A549 (cell line): ENCODE measurements around the gene MYLK2. TPM values are rescaled to one million over a fixed set of nuclear protein-coding genes. Genes with fewer than 3 reads are reported as not detected.

Experiments used
- ATAC-seq, 2 experiments: fragments of 200-7000 bp in 1 of 2; fragments of >200 bp in 1 of 2; cut with Nextera tagmentation in 1 of 2; cut with Tn5 transposase in 1 of 2; 3 replicates each; pipeline versions ENCODE4 v1.8.0 to v1.9.1; 2018 to 2020; ENCODE audit warnings: mild to moderate bottlenecking in 1 of 2, moderate library complexity in 1 of 2
- CTCF ChIA-PET: fragments of 300-600 bp; sonication (Branson Sonifier 250); formaldehyde crosslinking; extraction: SDS; loops from one replicate; lab custom pipeline; 2021; ENCODE audit warnings: antibody characterized with exemption, inconsistent platforms; lab: Yijun Ruan, JAX
- POLR2A ChIA-PET: fragments of 350-600 bp; formaldehyde crosslinking; extraction: SDS; loops from one replicate; lab custom pipeline; 2021; ENCODE audit warnings: antibody characterized with exemption, inconsistent platforms; lab: Yijun Ruan, JAX
- DNase-seq, 2 experiments: peaks; one replicate each; pipeline versions ENCODE4 v3.0.0 to v3.0.0-alpha.2; 2011 to 2016; ENCODE audit warnings: low read depth in 1 of 2, low spot score in 1 of 2
- FAIRE-seq: peaks from 2 replicates; lab custom pipeline; 2011; peaks lifted over from hg19 to GRCh38; lab: Jason Lieb, UNC
- H3K27ac ChIP-seq, 2 experiments: fragments of >200 bp; sonication (Bioruptor Twin); formaldehyde crosslinking; 3 replicates each; pipeline ENCODE4 v1.5.1; 2016 to 2017
- H3K4me1 ChIP-seq: fragments of >200 bp; sonication (Bioruptor Twin); formaldehyde crosslinking; 3 replicates; pipeline ENCODE4 v1.6.1; 2016
- H3K4me2 ChIP-seq: fragments of >200 bp; sonication (Bioruptor Twin); formaldehyde crosslinking; 3 replicates; pipeline ENCODE4 v1.6.1; 2016
- H3K4me3 ChIP-seq: fragments of >200 bp; sonication (Bioruptor Twin); formaldehyde crosslinking; 3 replicates; pipeline ENCODE4 v1.5.1; 2016
- H3K9me3 ChIP-seq: fragments of >200 bp; sonication (Bioruptor Twin); formaldehyde crosslinking; 3 replicates; pipeline ENCODE4 v1.6.1; 2016
- BCL3 ChIP-seq: fragments of >200 bp; sonication (Bioruptor Twin); formaldehyde crosslinking; IDR thresholded peaks from 3 replicates; pipeline ENCODE4 v1.6.1; 2016
- CTCF ChIP-seq: fragments of >200 bp; sonication (Bioruptor Twin); formaldehyde crosslinking; IDR thresholded peaks from 3 replicates; pipeline ENCODE4 v1.5.1; 2016
- ELK1 ChIP-seq: fragments of 150-350 bp; IDR thresholded peaks from 2 replicates; pipeline ENCODE4 v1.6.1; 2014; ENCODE audit warnings: low read depth, mild to moderate bottlenecking, low read length
- EP300 ChIP-seq, 2 experiments: fragments of >200 bp; sonication (Bioruptor Twin); formaldehyde crosslinking; IDR thresholded peaks; 2 replicates in 1 of 2; 3 replicates in 1 of 2; pipeline ENCODE4 v1.6.1; 2016 to 2017
- HOXA7 ChIP-seq: fragments of 250-450 bp; sonication (Bioruptor Pico); IDR thresholded peaks from 2 replicates; pipeline ENCODE4 v1.5.0; 2020; ENCODE audit warnings: mild to moderate bottlenecking, moderate library complexity
- JUNB ChIP-seq: fragments of >200 bp; sonication (Bioruptor Twin); formaldehyde crosslinking; IDR thresholded peaks from 2 replicates; pipeline ENCODE4 v1.6.1; 2016
- MAFK ChIP-seq: fragments of 450-650 bp; IDR thresholded peaks from 2 replicates; pipeline ENCODE4 v1.6.1; 2014; ENCODE audit not compliant: partially characterized antibody
- MAZ ChIP-seq: fragments of 150-350 bp; IDR thresholded peaks from 2 replicates; pipeline ENCODE4 v1.6.1; 2014; ENCODE audit warnings: antibody characterized with exemption, low read depth, low read length, borderline replicate concordance
- MYC ChIP-seq: IDR thresholded peaks from 2 replicates; pipeline ENCODE4 v1.6.1; 2012; ENCODE audit warnings: mild to moderate bottlenecking, inconsistent platforms, low read length, improper control_type of control experiment, borderline replicate concordance
- NR3C1 ChIP-seq: fragments of >200 bp; sonication (Bioruptor Twin); formaldehyde crosslinking; IDR thresholded peaks from 3 replicates; pipeline ENCODE4 v1.6.1; 2017
- PHF8 ChIP-seq: fragments of 200-600 bp; sonication (generic); IDR thresholded peaks from 2 replicates; pipeline ENCODE4 v1.6.1; 2016; ENCODE audit warnings: low read depth, mild to moderate bottlenecking, antibody characterized with exemption, moderate library complexity, borderline replicate concordance
- RAD21 ChIP-seq, 2 experiments: fragments of >200 bp in 1 of 2; sonication (Bioruptor Twin) in 1 of 2; formaldehyde crosslinking in 1 of 2; IDR thresholded peaks in 1 of 2; conservative IDR thresholded peaks in 1 of 2; 2 replicates in 1 of 2; 3 replicates in 1 of 2; pipeline ENCODE4 v1.6.1; 2012 to 2018; ENCODE audit warnings: inconsistent platforms in 1 of 2
- ZFP36 ChIP-seq: fragments of 450-650 bp; IDR thresholded peaks from 2 replicates; pipeline ENCODE4 v1.6.1; 2014; ENCODE audit warnings: borderline replicate concordance; ENCODE audit not compliant: partially characterized antibody
- ZNF302 ChIP-seq: fragments of 250-450 bp; sonication (Bioruptor Pico); IDR thresholded peaks from 2 replicates; pipeline ENCODE4 v1.9.0; 2021; ENCODE audit warnings: inconsistent platforms, mild to moderate bottlenecking, moderate library complexity
- WGBS: methylation state at CpG from one replicate; pipeline ENCODE4 v1.1.6; 2017; ENCODE audit errors: missing lambda C conversion rate; 5-methylcytosine and 5-hydroxymethylcytosine counted together
- polyA plus RNA-seq, 4 experiments: library from polyadenylated mRNA; depleted of rRNA in 3 of 4; stranded (reverse); fragments of >200 nt; fragmentation: RNase III in 1 of 4; extraction: RNeasy Plus Mini Kit Qiagen cat#74134 plus additional on column Dnase treatment in 1 of 4; gene quantifications; 2 replicates in 3 of 4; 3 replicates in 1 of 4; pipeline ENCODE4 v1.2.3, GENCODE V29; 2011 to 2017
- TF ChIP-seq, protein P1 (sequence below): IDR thresholded peaks from 2 replicates; pipeline ENCODE4 v1.6.1; 2012; ENCODE audit warnings: low read depth, borderline replicate concordance
- TF ChIP-seq, protein P2 (sequence below): fragments of 200-600 bp; sonication (generic); IDR thresholded peaks from 2 replicates; pipeline ENCODE4 v1.6.1; 2016; ENCODE audit warnings: antibody characterized with exemption, mild to moderate bottlenecking, moderate library complexity
- TF ChIP-seq, protein P3 (sequence below): fragments of 450-650 bp; IDR thresholded peaks from 2 replicates; pipeline ENCODE4 v1.6.1; 2014; ENCODE audit warnings: antibody characterized with exemption

Gene MYLK2
- polyA plus RNA-seq, 2 of the 4 experiments (the other 2 are of a cell fraction): 0.09 to 0.36 TPM

GRCh38 chr20:31864521-31865400 lies 45.6 kb downstream of the MYLK2 start:
- H3K9me3 ChIP-seq: no peaks in the 10 kb centered on the region
- peaks cover 19% of the 10 kb centered on the region for H3K4me1 ChIP-seq
- DNase-seq: no peak
- no peak overlapping the region for H3K27ac ChIP-seq
- H3K4me2 ChIP-seq: no peak overlapping the region
- WGBS: 84% methylated on average over 12 of the region's 12 CpGs
- TF ChIP-seq BCL3 (no peak), NR3C1 (no peak), JUNB (no peak), PHF8 (no peak), ZFP36 (no peak), ELK1 (no peak)
- TF ChIP-seq, protein P1, sequence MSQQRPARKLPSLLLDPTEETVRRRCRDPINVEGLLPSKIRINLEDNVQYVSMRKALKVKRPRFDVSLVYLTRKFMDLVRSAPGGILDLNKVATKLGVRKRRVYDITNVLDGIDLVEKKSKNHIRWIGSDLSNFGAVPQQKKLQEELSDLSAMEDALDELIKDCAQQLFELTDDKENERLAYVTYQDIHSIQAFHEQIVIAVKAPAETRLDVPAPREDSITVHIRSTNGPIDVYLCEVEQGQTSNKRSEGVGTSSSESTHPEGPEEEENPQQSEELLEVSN: no peak
- ATAC-seq: no peak
- no peak for FAIRE-seq
- POLR2A ChIA-PET: no interaction called here
- CTCF ChIA-PET: interaction anchor here (0.8 to 5.7 kb wide), 5 partner anchors 12 to 167 kb away, joined by 3 to 64 read pairs (median 3); no protein-coding TSS in a partner anchor
- H3K4me3 ChIP-seq: no peak overlapping the region

DNA sequence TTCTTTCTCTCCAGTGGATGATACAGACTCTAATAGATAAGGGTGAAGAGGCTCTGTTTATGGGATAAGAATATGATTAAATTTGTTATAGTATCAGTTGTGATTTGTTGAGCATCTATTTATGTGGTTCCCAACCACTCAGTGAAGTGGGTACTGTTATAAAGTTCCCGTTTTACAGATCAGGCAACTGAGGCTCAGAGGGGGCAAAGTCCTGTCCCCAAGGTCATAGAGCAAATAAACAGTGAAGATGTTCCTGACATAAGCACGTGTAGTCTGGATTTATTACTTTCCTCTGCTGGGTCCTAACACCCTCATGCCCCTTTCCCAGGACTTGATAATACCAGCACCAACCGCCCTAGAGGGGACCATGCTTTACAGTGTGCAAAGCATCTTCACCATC lies 47.1 kb downstream of the MYLK2 start:
- peaks cover 15% of the 10 kb centered on the region for H3K4me1 ChIP-seq
- no peak overlapping the region for H3K27ac ChIP-seq
- no peak for FAIRE-seq
- no peak for ATAC-seq
- no peak overlapping the region for H3K4me2 ChIP-seq
- DNase-seq: no peak
- no peaks in the 10 kb centered on the region for H3K9me3 ChIP-seq
- WGBS: 40% methylated on average over 3 of the region's 3 CpGs
- ChIA-PET CTCF (no interaction called here), POLR2A (no interaction called here)
- no peak overlapping the region for H3K4me3 ChIP-seq
- TF ChIP-seq MYC: no peak
- no peak for TF ChIP-seq MAZ
- TF ChIP-seq ZNF302 (CRISPR knock-in tag): no peak
- no peak for TF ChIP-seq EP300 (IDR thresholded peaks at IDR 0.05)
- TF ChIP-seq, protein P2, sequence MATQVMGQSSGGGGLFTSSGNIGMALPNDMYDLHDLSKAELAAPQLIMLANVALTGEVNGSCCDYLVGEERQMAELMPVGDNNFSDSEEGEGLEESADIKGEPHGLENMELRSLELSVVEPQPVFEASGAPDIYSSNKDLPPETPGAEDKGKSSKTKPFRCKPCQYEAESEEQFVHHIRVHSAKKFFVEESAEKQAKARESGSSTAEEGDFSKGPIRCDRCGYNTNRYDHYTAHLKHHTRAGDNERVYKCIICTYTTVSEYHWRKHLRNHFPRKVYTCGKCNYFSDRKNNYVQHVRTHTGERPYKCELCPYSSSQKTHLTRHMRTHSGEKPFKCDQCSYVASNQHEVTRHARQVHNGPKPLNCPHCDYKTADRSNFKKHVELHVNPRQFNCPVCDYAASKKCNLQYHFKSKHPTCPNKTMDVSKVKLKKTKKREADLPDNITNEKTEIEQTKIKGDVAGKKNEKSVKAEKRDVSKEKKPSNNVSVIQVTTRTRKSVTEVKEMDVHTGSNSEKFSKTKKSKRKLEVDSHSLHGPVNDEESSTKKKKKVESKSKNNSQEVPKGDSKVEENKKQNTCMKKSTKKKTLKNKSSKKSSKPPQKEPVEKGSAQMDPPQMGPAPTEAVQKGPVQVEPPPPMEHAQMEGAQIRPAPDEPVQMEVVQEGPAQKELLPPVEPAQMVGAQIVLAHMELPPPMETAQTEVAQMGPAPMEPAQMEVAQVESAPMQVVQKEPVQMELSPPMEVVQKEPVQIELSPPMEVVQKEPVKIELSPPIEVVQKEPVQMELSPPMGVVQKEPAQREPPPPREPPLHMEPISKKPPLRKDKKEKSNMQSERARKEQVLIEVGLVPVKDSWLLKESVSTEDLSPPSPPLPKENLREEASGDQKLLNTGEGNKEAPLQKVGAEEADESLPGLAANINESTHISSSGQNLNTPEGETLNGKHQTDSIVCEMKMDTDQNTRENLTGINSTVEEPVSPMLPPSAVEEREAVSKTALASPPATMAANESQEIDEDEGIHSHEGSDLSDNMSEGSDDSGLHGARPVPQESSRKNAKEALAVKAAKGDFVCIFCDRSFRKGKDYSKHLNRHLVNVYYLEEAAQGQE: no peak
- TF ChIP-seq CTCF: no peak
- TF ChIP-seq RAD21 (conservative IDR thresholded peaks at IDR 0.05 in 1 of 2, IDR thresholded peaks at IDR 0.05 in 1 of 2): no peak
- TF ChIP-seq, protein P3, sequence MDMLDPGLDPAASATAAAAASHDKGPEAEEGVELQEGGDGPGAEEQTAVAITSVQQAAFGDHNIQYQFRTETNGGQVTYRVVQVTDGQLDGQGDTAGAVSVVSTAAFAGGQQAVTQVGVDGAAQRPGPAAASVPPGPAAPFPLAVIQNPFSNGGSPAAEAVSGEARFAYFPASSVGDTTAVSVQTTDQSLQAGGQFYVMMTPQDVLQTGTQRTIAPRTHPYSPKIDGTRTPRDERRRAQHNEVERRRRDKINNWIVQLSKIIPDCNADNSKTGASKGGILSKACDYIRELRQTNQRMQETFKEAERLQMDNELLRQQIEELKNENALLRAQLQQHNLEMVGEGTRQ: no peak
- no peak for TF ChIP-seq HOXA7 (CRISPR knock-in tag)
- TF ChIP-seq MAFK: no peak
- TF ChIP-seq, all 56 proteins: peak for 0
